ENCODE results near the gene SPAG16.

The SPAG16 gene

DNA sequence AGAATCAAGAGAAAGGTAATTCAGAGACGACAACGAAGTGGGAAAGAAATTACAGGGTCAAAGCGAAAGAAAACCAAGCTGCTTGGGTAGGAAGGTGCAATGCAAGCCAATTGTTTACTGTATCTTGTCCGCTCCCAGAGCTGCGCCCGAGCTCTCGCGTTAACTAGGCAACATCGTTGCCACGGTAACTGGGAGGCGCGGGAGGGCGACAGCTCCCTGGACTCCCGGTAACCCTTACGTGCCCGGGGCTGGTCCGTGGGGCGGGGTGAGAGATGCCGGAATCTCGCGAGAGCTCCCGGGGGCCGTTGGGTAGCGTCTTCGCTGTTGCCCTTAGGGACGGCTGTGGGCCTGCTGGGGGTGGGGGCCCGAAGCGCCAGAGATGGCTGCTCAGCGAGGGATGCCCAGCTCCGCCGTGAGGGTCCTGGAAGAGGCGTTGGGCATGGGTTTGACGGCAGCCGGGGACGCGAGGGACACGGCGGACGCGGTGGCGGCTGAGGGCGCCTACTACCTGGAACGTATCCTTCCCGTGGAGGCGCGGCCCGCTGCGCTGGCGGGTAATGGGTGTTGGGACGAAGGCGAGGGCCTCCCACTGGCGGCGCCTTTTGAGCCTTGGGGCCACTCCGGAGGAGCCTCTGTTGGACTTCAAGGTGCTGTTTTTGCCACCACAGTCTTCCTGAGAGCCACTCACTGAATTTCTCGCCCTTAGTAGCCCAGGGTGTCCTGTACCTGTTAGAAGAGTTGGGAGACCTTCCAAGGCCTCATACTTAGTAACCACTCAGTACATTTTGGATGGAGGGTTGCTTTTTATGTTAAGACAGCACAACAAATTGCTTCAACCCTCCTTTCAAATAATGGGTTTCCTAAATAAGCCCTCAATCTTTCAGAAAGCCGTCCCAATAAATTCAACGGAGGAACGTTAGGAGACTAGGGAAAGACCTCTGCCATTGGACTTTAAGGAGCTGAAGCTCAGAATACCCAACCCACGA is at the start of gene SPAG16:
SPAG16 (plus strand) TSS at position 360 of the 986 bp plus-strand sequence.
- DNase-seq: peak; percentile 93

DNA sequence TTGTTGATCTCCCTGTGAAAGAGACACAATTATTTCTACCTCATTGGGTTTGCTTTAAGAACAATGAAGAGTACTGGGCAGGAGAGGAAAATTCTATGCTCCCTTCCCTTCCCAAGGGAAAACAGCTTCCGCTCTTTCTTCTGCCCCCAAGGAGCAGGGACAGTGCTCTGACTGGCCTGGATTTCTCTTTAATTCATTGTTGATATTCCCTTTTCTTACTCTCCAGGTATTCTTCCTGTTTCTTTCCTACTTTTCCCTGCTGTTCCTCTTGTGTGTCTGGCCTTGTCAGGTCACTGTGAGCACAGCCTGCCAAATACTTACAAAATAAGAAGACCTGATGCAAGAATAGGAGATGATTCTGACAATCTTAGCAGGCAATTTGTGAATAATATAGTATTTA is 49.6 kb upstream of the SPAG16 start:
- DNase-seq: no peak

DNA sequence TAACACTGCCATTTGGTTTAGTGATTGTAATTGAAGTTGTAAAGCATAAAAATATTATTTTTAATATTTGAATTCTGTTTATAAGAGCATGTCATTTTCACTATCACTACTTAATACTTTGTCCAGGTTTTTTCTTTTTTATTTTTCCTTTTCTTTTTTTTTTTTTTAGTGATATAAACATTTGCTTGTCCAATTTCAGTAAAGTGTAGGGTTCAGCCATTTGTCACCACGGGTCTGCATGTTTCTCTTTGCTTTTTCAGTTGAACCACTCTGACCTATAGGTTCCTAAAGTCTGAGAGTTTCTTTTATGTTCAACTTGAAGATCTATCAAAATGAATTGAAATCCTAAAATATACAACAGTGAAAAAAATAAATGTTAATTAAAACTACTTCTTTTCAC is 48.5 kb upstream of the SPAG16 start:
- DNase-seq: no peak

GRCh38 chr2:213237251-213237650 is 47.0 kb upstream of the SPAG16 start:
- DNase-seq: no peak

DNA sequence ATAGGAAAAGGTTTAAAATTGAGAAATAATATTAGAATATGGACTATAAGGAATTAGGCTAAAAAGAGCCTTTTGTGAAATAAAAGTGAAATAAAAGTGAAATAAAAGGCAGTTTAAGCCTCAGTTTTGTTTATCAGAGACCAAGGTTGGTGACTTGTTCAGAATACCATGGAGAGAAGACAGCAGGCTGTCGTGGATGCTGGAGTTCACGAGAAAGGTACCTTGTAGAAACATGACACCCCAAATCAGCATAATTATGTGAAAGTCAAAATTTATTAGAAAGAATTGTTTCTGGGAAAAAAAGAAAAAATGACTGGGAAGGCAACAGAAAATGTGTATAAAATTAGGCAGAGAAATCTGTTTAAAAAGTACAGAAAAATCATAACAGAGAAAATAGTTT is 46.5 kb upstream of the SPAG16 start:
- no peak for DNase-seq

- DNase-seq: peak; percentile 61
Measured at GRCh38 chr2:213238753-213239495, 45.3 kb upstream of the SPAG16 start.

GRCh38 chr2:213241817-213242216 is 42.4 kb upstream of the SPAG16 start:
- no peak for DNase-seq

DNA sequence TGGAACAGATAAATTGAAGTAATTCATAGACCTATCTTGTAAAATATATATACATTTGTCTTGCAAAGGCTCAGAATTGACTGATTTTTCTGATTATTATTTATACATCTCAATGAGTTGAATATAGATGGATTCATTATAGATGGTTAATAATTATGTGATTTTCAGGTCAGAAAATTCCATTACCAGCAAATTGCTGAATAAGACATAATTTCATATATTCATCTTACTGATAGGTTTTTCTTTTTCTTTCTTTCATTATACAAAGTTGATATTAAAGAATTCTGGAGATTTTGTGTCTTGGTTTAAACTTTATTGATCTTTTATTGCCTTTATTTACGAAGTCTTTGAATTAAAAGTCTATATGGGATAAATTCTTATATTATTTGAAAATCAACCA is 41.6 kb upstream of the SPAG16 start:
- no peak for DNase-seq

GRCh38 chr2:213243189-213244044 is 40.8 kb upstream of the SPAG16 start:
- no peak for DNase-seq

DNA sequence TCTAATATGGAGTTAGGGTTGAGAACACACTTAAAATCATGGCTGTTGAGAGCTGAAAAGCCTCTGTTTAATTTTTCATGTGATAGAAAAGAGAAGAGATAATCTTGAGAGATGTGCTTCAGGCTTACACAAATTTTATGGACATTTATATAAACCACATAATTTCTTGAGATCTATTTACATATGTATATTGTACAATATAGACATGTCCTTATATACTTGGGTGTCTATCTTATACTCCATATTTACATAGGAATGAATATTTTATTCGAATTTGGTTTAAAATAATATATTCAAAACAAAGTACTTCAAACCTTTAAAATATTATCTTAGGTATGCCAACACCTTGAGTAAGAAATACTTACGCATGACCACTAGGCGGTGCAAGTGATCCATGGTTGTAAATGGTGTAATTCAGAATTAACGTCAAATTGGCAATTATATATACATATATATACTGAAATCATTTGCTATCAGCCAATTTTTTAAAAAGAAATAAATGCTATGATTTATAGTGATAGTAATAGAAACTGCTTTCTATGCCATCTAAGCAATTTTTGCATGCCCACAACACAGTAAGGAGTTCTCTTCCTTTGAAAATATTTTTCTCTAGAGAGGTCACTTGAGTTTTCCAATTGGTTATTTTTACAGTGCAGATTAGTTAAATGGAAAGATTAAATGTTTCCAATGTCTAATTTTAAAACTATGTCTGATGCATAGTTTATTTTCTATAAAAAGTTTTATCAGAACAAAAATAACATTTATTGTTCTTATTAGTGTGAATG is 37.6 kb upstream of the SPAG16 start:
- DNase-seq: peak; percentile 11

DNA sequence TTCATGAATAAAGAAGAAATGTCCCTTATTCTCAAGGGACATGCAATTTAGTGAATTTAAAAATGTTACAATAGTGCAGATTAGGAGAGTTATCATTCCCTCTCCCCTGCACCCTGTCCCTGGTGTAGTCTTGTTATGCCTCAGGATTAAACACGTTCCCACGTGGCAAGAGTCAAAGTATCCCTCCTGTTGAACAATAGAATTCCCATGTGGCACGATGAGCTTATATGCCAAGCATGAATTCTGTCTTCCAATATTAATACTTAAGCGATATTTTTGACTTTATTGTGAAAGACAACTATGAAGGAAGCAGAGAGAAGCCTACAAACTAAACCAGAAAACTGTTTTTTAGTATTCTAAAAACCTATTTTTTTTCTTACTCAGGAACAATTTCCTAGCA is 36.7 kb upstream of the SPAG16 start:
- DNase-seq: no peak

GRCh38 chr2:213248637-213249036 is 35.6 kb upstream of the SPAG16 start:
- no peak for DNase-seq

DNA sequence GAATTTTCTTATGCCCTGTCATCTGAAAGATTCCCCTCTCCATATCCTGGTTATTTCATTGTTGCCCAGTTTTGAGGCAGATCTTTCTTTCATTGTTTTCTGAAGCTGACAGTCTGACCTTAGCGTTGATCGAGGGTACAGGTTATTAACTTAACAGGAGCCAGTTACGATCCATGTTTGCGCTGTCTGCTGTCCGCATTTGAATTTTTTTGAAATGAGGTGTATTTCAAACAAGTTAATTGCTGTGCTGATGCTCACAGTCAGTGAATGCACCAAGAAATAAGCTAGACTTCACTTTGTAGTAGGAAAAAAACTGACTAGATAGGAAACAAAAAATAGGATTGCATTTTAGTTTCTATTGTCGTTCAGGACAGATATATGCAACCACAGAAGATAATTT is 34.8 kb upstream of the SPAG16 start:
- no peak for DNase-seq

GRCh38 chr2:213251618-213252017 is 32.6 kb upstream of the SPAG16 start:
- DNase-seq: peak; percentile 33

DNA sequence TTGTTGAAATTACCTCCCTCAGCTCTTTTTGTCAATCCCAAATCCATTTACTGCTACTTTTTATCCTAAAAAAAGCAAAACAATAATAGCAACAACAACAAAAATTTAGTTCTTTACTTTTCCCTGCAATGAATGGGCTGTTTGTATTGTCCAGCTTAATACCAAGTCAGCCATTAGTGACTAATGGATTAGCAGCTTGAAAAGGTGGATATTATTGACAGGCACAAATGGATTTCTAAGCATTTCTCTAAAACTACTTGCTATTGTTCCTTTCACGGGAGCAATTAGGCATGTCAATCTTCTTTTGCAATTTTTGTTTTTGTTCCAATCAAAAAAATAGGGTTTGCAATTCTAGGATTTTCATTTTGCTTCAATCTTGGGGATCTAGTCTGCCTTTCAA is 32.1 kb upstream of the SPAG16 start:
- no peak for DNase-seq

GRCh38 chr2:213253162-213253561 is 31.1 kb upstream of the SPAG16 start:
- no peak for DNase-seq

- DNase-seq: no peak
Measured at GRCh38 chr2:213259266-213259665, 25.0 kb upstream of the SPAG16 start.

- DNase-seq: no peak
Measured at GRCh38 chr2:213261237-213261636, 23.0 kb upstream of the SPAG16 start.

DNA sequence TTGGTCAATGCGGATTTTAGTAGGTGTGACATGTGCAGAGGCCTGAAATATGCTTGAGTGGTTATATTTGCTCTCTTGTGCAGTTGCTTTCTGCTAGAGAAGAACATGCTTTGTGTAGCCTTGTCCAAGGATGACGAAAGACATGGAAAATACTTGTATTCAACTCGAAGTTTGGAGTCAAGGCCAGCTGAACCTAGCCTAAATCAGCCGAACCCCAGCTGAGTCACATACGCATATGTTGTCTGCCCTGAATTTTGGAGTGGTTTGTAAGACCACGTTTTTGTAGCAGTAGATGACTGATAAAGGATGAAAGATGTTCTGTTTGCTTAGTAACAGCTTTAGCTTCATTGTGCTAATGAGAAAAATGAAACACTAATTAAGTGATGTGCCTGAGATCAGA is 22.5 kb upstream of the SPAG16 start:
- no peak for DNase-seq

GRCh38 chr2:213265679-213266078 is 18.6 kb upstream of the SPAG16 start:
- DNase-seq: no peak

DNA sequence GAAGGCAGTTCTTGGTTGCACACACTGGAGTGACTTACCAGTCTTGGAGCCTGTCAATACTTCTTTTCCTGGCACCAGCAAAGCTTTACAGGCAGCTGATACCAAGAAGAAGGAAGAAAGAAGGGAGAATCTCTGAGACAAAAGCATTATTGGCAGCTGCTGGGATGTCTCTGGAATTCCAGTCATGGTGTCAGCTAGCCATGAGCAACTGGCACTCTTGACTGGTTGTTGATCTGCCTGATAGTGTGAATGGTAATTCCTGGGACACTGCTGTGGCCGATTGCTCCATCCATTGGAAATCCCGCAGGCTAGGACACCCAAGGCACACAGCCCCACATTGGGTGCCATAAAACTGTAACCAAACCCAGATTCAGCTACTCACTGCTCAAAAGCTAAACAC is 17.8 kb upstream of the SPAG16 start:
- no peak for DNase-seq

DNA sequence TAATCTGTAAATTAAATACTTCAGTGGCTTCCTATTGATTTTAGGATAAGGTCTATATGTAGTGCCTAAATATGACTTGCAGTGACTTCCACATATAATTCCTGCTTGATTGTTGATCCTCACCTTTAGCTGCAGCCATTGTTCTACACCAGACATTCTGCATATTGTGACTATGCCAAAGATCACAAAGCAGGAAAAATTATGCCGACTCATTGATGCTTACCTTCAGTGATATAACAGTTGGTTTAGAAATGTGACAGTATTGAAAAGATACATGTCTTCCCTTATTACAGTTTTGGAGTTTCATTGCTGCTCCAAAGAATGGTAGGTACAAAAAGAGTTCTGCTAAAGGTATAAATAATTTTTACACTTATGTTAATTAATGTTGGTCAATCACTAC is 12.3 kb upstream of the SPAG16 start:
- DNase-seq: no peak
